Measurements from ENCODE around the gene CCDC57.

DNA sequence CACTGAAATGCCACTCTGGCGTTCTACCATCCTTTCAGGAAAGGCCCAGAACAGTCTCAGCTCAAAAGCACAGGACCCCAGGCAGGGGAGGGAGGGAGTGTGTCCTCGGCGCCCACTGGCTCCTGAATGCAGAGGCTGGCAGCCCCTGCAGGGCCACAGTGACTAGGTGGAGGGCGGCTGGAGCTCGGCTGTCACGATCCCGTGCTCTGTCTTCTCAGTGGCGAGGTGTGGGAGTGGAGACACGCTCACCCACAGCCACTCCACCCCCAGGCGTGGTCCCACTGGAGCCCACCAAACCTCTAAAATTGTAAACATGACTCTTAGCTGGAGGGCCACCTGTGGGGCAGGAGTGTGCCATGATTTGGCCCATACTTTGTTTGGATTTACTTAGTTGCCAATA, 98.2 kb downstream of the CCDC57 start:
- TF ChIP-seq, protein P1, sequence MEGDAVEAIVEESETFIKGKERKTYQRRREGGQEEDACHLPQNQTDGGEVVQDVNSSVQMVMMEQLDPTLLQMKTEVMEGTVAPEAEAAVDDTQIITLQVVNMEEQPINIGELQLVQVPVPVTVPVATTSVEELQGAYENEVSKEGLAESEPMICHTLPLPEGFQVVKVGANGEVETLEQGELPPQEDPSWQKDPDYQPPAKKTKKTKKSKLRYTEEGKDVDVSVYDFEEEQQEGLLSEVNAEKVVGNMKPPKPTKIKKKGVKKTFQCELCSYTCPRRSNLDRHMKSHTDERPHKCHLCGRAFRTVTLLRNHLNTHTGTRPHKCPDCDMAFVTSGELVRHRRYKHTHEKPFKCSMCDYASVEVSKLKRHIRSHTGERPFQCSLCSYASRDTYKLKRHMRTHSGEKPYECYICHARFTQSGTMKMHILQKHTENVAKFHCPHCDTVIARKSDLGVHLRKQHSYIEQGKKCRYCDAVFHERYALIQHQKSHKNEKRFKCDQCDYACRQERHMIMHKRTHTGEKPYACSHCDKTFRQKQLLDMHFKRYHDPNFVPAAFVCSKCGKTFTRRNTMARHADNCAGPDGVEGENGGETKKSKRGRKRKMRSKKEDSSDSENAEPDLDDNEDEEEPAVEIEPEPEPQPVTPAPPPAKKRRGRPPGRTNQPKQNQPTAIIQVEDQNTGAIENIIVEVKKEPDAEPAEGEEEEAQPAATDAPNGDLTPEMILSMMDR (IDR thresholded peaks at IDR 0.05; ENCODE audit: low read length) = no peak
- TF ChIP-seq EZH2 (optimal IDR thresholded peaks at IDR 0.05; ENCODE audit: low read depth, low read length) = no peak
- no peak for TF ChIP-seq EZH2phosphoT487 (IDR thresholded peaks at IDR 0.05; ENCODE audit: low read length)

Measured in MM.1S (cell line).